Measurements from ENCODE around the gene WBP1L. TPM values are rescaled to one million over a fixed set of nuclear protein-coding genes. Genes with fewer than 3 reads are reported as not detected.
"Not testable (repeated sequence)": the region's sequence is repeated elsewhere in the genome, so short reads cannot be mapped to it uniquely, and the experiment has no call there.

WBP1L gene
- total RNA-seq, 1 donor from 2014 or later, result 15.5 TPM

- DNase-seq (ENCODE audit: low spot score in 2 of 2), result no peak
- FAIRE-seq, result no peak
Measured at GRCh38 chr10:102720775-102721301, 22.9 kb upstream of the WBP1L start.

- DNase-seq (ENCODE audit: low spot score in 2 of 2) (no peak), FAIRE-seq (no peak)
Measured at GRCh38 chr10:102721954-102722353, 21.8 kb upstream of the WBP1L start.

GRCh38 chr10:102723989-102724388 lies 19.8 kb upstream of the WBP1L start:
- DNase-seq (ENCODE audit: low spot score in 2 of 2) (no peak), FAIRE-seq (no peak)

- no peak for DNase-seq (ENCODE audit: low spot score in 2 of 2)
- FAIRE-seq, result no peak
Measured at GRCh38 chr10:102726274-102726673, 17.5 kb upstream of the WBP1L start.

- FAIRE-seq (no peak), DNase-seq (ENCODE audit: low spot score in 2 of 2) (no peak)
Measured at GRCh38 chr10:102727037-102727818, 16.5 kb upstream of the WBP1L start.

- FAIRE-seq, result no peak
- DNase-seq (ENCODE audit: low spot score in 2 of 2), result peak; percentile 43 to 87
Measured at GRCh38 chr10:102729029-102730026, 14.4 kb upstream of the WBP1L start.

GRCh38 chr10:102731222-102731800 lies 12.4 kb upstream of the WBP1L start:
- FAIRE-seq, result no peak
- no peak for DNase-seq (ENCODE audit: low spot score in 2 of 2)

- DNase-seq (ENCODE audit: low spot score in 2 of 2), result no peak
- FAIRE-seq, result no peak
Measured at GRCh38 chr10:102732661-102733060, 11.1 kb upstream of the WBP1L start.

- no peak for FAIRE-seq
- DNase-seq (ENCODE audit: low spot score in 2 of 2), result no peak
Measured at GRCh38 chr10:102735065-102735562, 8.6 kb upstream of the WBP1L start.

- no peak for FAIRE-seq
- no peak for DNase-seq (ENCODE audit: low spot score in 2 of 2)
Measured at GRCh38 chr10:102738692-102739121, 5.0 kb upstream of the WBP1L start.

GRCh38 chr10:102740229-102740628 lies 3.5 kb upstream of the WBP1L start:
- DNase-seq (ENCODE audit: low spot score in 2 of 2) (no peak), FAIRE-seq (no peak)

GRCh38 chr10:102741726-102742237 lies 2.0 kb upstream of the WBP1L start:
- no peak for FAIRE-seq
- DNase-seq (ENCODE audit: low spot score in 2 of 2), result no peak

- DNase-seq (ENCODE audit: low spot score in 2 of 2); FAIRE-seq: not testable (repeated sequence)
Measured at GRCh38 chr10:102742313-102742712, 1.4 kb upstream of the WBP1L start.

- no peak for FAIRE-seq
Measured at GRCh38 chr10:102743078-102743587, 615 bp upstream of the WBP1L start.

GRCh38 chr10:102744374-102745051 lies 765 bp downstream of the WBP1L start:
- FAIRE-seq (no peak), DNase-seq (ENCODE audit: low spot score in 2 of 2) (no peak)

More at GRCh38 chr10:102743078-102743587, 615 bp upstream of the WBP1L start:
- no peak for DNase-seq (ENCODE audit: low spot score in 2 of 2)

- FAIRE-seq (no peak), DNase-seq (ENCODE audit: low spot score in 2 of 2) (no peak)
Measured at GRCh38 chr10:102745157-102745556, 1.4 kb downstream of the WBP1L start.

- FAIRE-seq, result no peak
Measured at GRCh38 chr10:102752266-102752930, 8.7 kb downstream of the WBP1L start.

GRCh38 chr10:102752934-102753664 lies 9.4 kb downstream of the WBP1L start:
- no peak for FAIRE-seq

More at GRCh38 chr10:102752266-102752930, 8.7 kb downstream of the WBP1L start:
- DNase-seq (ENCODE audit: low spot score in 2 of 2), result no peak

More at GRCh38 chr10:102752934-102753664, 9.4 kb downstream of the WBP1L start:
- no peak for DNase-seq (ENCODE audit: low spot score in 2 of 2)

Measured in frontal cortex (tissue), 4 donors.